Vagina (tissue), 2 donors: ENCODE data around the gene DNAJC5. TPM values are rescaled to one million over a fixed set of nuclear protein-coding genes. Genes with fewer than 3 reads are reported as not detected.
A peak's percentile ranks its signal among the peaks of the same experiment; 100 is the strongest.
"Not testable (repeated sequence)": the region's sequence is repeated elsewhere in the genome, so short reads cannot be mapped to it uniquely, and the experiment has no call there.

ENCODE experiments used
- DNase-seq, 2 donors: peaks; one replicate each; pipeline ENCODE4 v3.0.0-alpha.2; 2017; ENCODE audit errors: extremely low spot score in 2 of 2
- H3K27ac ChIP-seq: fragments of 200-600 bp; sonication (generic); one replicate; pipeline ENCODE4 v1.5.1; 2019
- H3K27me3 ChIP-seq: fragments of 200-600 bp; sonication (generic); one replicate; pipeline ENCODE4 v1.5.1; 2019
- H3K36me3 ChIP-seq, 2 donors: fragments of 200-600 bp; sonication (generic); one replicate each; pipeline ENCODE4 v1.5.1; 2017 to 2019
- H3K4me1 ChIP-seq: fragments of 200-600 bp; sonication (generic); one replicate; pipeline ENCODE4 v1.5.1; 2019
- H3K4me3 ChIP-seq, 2 donors: fragments of 200-600 bp; sonication (generic); 1 replicate in 1 of 2; 2 replicates in 1 of 2; pipeline ENCODE4 v1.5.1; 2016 to 2019
- H3K9me3 ChIP-seq: fragments of 200-600 bp; sonication (generic); one replicate; pipeline ENCODE4 v1.5.1; 2019
- CTCF ChIP-seq, 3 experiments: fragments of 450-650 bp in 2 of 3; fragments of 200-600 bp in 1 of 3; sonication (generic) in 1 of 3; IDR thresholded peaks; one replicate each; pipeline ENCODE4 v1.5.1; 2017 to 2019; ENCODE audit warnings: antibody characterized with exemption in 3 of 3, mild to moderate bottlenecking in 2 of 3, moderate library complexity in 2 of 3
- POLR2A ChIP-seq, 2 donors: fragments of 450-650 bp; IDR thresholded peaks; one replicate each; pipeline ENCODE4 v1.6.1; 2017; ENCODE audit warnings: antibody characterized with exemption in 2 of 2, mild to moderate bottlenecking in 2 of 2, moderate library complexity in 2 of 2
- POLR2AphosphoS5 ChIP-seq, 2 donors: sonication (generic); formaldehyde crosslinking; IDR thresholded peaks; one replicate each; pipeline ENCODE4 v1.9.0; 2017; ENCODE audit warnings: antibody characterized with exemption in 2 of 2, mild to moderate bottlenecking in 2 of 2, low read depth in 1 of 2; ENCODE audit not compliant: insufficient read depth in 1 of 2
- intact Hi-C: fragments of 100-400 bp; cut with DNase I; formaldehyde crosslinking; loops from one replicate; pipeline ENCODE4 v1.15.1; 2023
- total RNA-seq: library from RNA; depleted of rRNA; stranded (reverse); fragments of >200 nt; gene quantifications from one replicate; pipeline ENCODE4 v1.2.3, GENCODE V29; 2016

DNAJC5 gene
- total RNA-seq, 1 donor from 2014 or later, result 25.8 TPM

GRCh38 chr20:63848003-63848911 lies 46.7 kb upstream of the DNAJC5 start:
- DNase-seq, result no peak
- H3K27me3 ChIP-seq, result no peaks in the 10 kb centered on the region
- intact Hi-C loops, result no loop called here
- H3K4me3 ChIP-seq, result no peak overlapping the region
- H3K4me1 ChIP-seq, result peaks cover 35% of the 10 kb centered on the region
- TF ChIP-seq POLR2A (IDR thresholded peaks at IDR 0.05) (no peak), CTCF (IDR thresholded peaks at IDR 0.05) (no peak), POLR2AphosphoS5 (IDR thresholded peaks at IDR 0.05; ENCODE audit: insufficient read depth in 1 of 2, low read depth in 1 of 2) (no peak)
- peak overlapping the region; percentile 47 for H3K27ac ChIP-seq
- no peaks in the 10 kb centered on the region for H3K36me3 ChIP-seq
- H3K9me3 ChIP-seq, result no peaks in the 10 kb centered on the region

- Histone ChIP-seq H3K27ac (no peak overlapping the region), H3K9me3 (no peaks in the 10 kb centered on the region), H3K4me3 (no peak overlapping the region), H3K4me1 (peaks cover 48% of the 10 kb centered on the region), H3K27me3 (no peaks in the 10 kb centered on the region), H3K36me3 (no peaks in the 10 kb centered on the region)
- no peak for DNase-seq
- intact Hi-C loops, result no loop called here
- no peak for TF ChIP-seq POLR2A (IDR thresholded peaks at IDR 0.05)
- no peak for TF ChIP-seq POLR2AphosphoS5 (IDR thresholded peaks at IDR 0.05; ENCODE audit: insufficient read depth in 1 of 2, low read depth in 1 of 2)
- no peak for TF ChIP-seq CTCF (IDR thresholded peaks at IDR 0.05)
These were observed 44.0 kb upstream of the DNAJC5 start for GRCh38 chr20:63850689-63851547.

DNA sequence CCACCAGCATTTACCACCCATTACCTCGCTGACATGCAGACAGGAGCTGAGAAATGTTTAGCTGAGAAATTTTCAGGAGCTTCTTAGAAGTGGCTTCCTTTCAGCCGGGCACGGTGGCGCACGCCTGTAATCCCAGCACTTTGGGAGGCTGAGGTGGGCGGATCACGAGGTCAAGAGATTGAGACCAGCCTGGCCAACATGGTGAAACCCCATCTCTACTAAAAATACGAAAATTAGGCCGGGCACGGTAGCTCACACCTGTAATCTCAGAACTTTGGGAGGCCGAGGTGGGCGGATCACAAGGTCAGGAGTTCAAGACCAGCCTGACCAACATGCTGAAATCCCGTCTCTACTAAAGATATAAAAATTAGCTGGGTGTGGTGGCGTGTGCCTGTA lies 43.4 kb upstream of the DNAJC5 start:
- H3K9me3 ChIP-seq, H3K4me3 ChIP-seq, DNase-seq, intact Hi-C loops, H3K27ac ChIP-seq, H3K36me3 ChIP-seq, H3K27me3 ChIP-seq: not testable (repeated sequence)
- peaks cover 46% of the 10 kb centered on the region for H3K4me1 ChIP-seq

DNA sequence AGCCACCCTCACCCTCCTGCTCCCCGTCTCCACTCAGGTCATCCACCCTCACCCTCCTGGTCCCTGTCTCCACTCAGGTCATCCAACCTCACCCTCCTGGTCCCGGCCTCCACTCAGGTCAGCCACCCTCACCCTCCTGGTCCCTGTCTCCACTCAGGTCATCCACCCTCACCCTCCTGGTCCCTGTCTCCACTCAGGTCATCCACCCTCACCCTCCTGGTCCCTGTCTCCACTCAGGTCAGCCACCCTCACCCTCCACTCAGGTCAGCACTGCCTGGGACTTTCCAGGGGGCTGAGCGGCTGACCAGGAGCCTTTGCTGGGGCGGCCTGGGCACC lies 41.2 kb upstream of the DNAJC5 start:
- DNase-seq, H3K4me3 ChIP-seq, H3K27me3 ChIP-seq, intact Hi-C loops, H3K36me3 ChIP-seq, H3K9me3 ChIP-seq: not testable (repeated sequence)
- Histone ChIP-seq H3K4me1 (peaks cover 42% of the 10 kb centered on the region), H3K27ac (peak overlapping the region; percentile 67)

- intact Hi-C loops, result no loop called here
- Histone ChIP-seq H3K4me1 (peaks cover 48% of the 10 kb centered on the region), H3K4me3 (no peak overlapping the region), H3K9me3 (no peaks in the 10 kb centered on the region), H3K27me3 (no peaks in the 10 kb centered on the region), H3K27ac (peak overlapping the region; percentile 67), H3K36me3 (no peaks in the 10 kb centered on the region)
- DNase-seq, result no peak
- no peak for TF ChIP-seq CTCF (IDR thresholded peaks at IDR 0.05)
- no peak for TF ChIP-seq POLR2A (IDR thresholded peaks at IDR 0.05)
- TF ChIP-seq POLR2AphosphoS5 (IDR thresholded peaks at IDR 0.05; ENCODE audit: insufficient read depth in 1 of 2, low read depth in 1 of 2), result no peak
These were observed 40.7 kb upstream of the DNAJC5 start for GRCh38 chr20:63854069-63854765.
